ENCODE measurements around the gene RHPN2. TPM values are rescaled to one million over a fixed set of nuclear protein-coding genes. Genes with fewer than 3 reads are reported as not detected.

The RHPN2 gene
- total RNA-seq, result 0.56 and 0.66 TPM in 2 replicates

GRCh38 chr19:33064792-33065550 lies at the start of gene RHPN2:
Gene RHPN2, minus strand, starts transcription at chr19:33064888. Its CDS starts 36 bp downstream, at chr19:33064852.
- intact Hi-C loops (cut with micrococcal nuclease), result loop anchor here (1.0 to 2.0 kb wide), 2 partner anchors 16 to 92 kb away; partner anchors contain the start of genes FAAP24 and GPATCH1

- intact Hi-C loops (cut with micrococcal nuclease), result no loop called here
Measured at GRCh38 chr19:33114312-33114711, 49.6 kb upstream of the RHPN2 start.

DNA sequence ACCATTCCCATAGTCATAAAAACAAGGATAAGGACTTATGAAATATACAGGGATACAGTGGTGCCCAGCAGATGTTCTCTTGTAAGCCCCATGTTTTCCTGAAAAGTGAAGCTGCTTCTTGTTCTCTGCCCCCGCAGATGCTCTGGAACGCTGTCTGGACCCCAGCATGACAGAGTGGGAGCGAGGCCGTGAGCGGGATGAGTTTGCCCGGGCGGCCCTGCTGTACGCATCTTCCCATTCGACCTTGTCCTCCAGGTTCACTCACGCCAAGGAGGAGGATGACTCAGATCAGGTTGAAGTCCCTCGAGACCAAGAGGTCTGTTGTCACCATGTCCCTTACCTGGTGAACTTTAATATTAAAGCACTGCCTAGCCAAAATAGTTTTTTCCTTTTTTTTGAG lies 46.9 kb upstream of the RHPN2 start:
- intact Hi-C loops (cut with micrococcal nuclease), result no loop called here

- intact Hi-C loops (cut with micrococcal nuclease), result no loop called here
Measured at GRCh38 chr19:33110137-33110910, 45.6 kb upstream of the RHPN2 start.

DNA sequence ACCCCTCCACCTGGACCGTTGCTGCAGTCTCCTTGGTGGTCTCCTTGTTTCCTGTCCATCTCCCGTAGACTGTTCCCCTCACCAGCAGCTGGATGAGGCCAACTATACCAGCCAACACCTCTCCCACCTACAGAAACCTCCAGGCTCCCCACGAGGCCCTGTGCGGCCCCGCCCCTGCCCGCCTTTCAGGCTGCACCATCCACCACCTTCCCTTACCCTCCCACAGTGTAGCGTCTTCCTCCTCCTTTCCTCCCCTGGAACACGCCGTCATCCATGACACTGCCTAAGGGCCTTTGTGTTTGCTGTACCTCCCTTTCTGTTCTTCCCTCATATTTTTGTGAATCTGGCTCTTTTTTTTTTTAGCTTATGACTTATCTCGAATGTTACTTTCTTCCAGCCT lies 43.5 kb upstream of the RHPN2 start:
- intact Hi-C loops (cut with micrococcal nuclease), result no loop called here

DNA sequence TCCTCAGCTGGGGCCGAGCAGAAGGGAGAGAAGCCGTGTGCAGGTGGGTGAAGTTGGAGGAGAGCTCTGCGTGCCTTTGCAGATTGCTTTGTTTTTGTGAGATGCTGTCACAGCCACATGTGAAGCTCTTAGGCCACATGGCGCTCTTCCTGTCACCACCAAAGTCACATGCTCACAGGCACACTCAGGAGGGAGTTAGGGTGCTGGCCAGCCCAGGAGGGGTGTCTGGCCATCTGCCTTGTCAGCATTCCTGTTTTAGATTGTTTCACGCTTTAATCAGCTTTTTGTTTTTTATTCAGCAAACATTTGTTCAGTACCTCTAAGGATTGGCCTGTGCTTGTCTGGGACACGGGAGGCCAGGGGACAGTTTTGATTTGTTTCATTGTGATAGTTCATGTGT lies 38.2 kb upstream of the RHPN2 start:
- intact Hi-C loops (cut with micrococcal nuclease), result no loop called here

- intact Hi-C loops (cut with micrococcal nuclease), result no loop called here
Measured at GRCh38 chr19:33100894-33101644, 36.4 kb upstream of the RHPN2 start.

GRCh38 chr19:33098055-33098534 lies 33.4 kb upstream of the RHPN2 start:
- intact Hi-C loops (cut with micrococcal nuclease), result no loop called here

- intact Hi-C loops (cut with micrococcal nuclease), result no loop called here
Measured at GRCh38 chr19:33096005-33096404, 31.3 kb upstream of the RHPN2 start.

GRCh38 chr19:33094436-33095067 lies 29.9 kb upstream of the RHPN2 start:
- intact Hi-C loops (cut with micrococcal nuclease), result no loop called here

DNA sequence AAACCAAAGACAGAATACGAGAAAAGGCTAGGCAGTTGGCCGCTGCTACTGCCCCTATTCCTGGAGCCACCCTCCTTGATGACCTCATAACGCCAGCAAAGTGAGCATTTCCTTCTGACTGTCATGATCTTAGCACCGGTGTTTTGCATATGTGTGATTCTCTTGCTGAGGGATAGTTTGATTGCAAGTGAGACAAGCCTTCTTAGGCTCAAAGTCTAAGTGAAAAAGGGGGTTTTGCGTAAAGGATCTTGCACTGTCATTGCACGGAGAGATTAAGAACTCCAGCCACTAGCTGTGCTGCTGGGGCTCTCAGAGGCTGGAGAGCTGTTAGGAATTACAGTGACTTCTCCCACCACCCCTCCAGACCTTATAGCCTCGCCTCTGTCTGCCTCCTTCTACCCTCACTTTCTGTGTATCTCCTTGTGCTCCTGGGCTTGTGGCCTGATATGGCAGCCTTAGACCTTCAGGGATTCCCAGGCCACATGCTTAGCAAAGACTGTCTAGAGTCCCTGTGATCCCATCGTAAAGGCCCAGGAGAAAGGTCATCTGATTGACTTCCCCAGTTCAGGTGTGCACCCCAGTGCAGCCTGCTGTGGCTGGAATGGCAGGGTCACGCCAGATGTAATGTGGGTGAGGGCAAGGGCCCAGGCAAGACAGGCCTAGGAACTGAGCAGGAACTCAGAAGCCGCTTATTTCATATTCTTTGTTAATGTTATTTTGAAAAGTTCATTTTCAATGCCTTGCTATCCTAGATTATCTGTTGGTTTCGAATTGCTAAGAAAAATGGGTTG lies 28.9 kb upstream of the RHPN2 start:
- intact Hi-C loops (cut with micrococcal nuclease), result no loop called here

DNA sequence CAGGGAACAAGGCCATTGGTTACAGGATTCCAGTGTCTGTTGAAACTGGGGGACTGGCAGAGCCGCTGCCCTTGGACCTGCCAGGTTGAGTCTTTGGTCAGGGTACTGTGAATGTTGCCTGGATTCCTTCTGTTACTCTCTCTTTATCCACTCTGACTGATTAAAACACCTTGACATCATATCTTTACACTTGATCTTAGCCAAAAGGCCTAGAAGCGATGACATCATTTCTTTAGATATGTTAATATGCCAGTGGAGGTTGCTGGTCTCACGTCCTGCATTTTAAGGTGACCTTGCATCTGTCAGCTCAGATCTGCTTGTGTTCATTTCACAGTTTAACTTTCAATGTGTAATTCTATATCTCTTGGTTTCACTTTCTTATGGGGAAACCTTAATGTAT lies 25.5 kb upstream of the RHPN2 start:
- intact Hi-C loops (cut with micrococcal nuclease), result no loop called here

- intact Hi-C loops (cut with micrococcal nuclease), result no loop called here
Measured at GRCh38 chr19:33089010-33089409, 24.3 kb upstream of the RHPN2 start.

DNA sequence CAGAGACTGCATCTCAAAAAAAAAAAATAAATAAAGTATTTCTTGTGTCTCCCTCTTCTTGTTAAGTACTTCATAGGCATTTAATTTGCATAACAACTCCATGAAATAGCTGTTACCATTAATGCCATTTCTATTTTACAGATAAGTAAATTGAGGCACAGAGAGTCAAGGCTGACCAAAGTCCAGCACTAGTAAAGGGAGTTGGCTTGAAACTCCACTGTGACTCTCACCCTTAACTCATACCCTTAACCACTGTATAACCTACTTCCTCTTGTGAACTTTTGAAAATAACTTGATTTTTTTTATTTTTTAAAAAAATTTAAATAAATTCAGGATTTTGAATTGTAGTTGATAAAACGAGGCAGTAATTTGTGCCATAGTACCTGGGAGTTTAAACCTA lies 22.3 kb upstream of the RHPN2 start:
- intact Hi-C loops (cut with micrococcal nuclease), result no loop called here

DNA sequence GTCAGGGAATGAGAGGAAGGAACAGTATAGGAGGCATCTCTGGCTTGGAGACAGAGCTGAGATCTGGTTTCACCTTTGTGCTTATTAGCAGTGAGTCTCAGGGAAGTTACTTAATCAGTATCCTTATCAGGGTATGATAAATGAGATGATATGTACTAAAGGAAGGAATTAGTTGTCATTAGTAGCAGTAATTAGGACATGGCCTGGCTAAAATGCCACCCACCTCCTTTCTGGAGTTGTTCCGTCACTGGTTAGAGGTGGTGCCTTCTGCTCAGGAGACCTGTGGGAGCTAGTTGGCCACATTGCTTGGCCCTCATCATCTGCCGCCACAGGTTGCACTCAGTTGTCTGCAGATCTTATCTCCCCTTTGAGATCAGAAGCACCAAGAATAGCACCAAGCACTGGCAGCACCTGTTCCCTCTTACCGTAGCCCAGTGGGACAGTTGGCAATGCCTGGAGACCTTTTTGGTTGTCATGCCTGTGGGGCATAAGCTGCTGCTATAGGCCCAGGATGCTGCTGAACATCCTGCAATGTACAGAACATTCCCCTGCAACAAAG lies 21.0 kb upstream of the RHPN2 start:
- intact Hi-C loops (cut with micrococcal nuclease), result no loop called here

DNA sequence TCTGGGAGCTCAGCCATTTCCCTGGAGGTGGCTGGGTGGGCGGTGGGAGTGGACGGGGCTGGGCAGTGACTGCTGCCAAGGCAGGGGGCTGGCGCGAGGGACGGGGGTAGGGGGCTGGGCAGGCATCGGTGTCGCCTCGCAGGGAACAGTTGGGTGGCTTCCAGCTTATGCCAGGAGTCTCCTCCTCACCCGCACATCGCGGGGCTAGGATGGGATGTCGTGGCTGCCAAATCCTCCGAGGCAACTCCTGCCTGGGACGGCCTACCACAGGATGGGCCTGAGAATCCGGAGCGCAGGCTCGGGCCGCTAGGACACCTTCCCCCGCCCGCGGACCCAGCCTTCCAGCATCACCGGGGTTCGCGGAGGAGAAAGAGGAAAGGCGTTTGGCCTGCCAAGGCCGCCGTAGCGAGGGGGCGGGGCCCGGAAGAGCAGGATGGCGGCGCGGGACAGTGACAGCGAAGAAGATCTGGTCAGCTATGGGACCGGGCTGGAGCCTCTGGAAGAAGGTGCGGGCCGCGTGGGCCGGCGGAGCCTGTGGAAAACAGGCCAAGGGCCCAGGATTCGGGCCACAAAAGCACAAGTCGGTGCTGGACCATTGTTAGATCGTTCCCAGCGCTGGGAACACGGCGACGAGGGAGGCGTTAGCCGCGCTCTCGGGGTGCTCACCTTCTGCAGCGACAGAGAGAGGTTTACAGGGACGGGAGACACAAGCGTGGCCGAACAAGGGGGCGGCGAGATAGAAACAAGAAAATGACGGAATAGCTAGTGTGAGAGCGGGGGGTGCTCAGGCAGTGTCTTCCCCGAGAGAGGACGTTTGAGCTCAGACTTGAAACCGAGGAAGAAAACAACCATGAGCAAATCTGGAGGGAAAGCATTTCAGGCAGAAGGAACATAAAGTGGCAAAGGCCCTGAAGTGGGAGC lies 16.3 kb upstream of the RHPN2 start, which contains the start of gene GPATCH1:
Gene GPATCH1, plus strand, starts transcription at position 421 of the 921 bp plus-strand sequence. Its CDS starts 13 bp downstream, at position 434.
- intact Hi-C loops (cut with micrococcal nuclease), result loop anchor here (1.0 to 5.0 kb wide), 8 partner anchors 17 to 500 kb away; partner anchors contain the start of genes ANKRD27, CEBPG, FAAP24 and NUDT19

GRCh38 chr19:33075519-33075918 lies 10.8 kb upstream of the RHPN2 start:
- intact Hi-C loops (cut with micrococcal nuclease), result no loop called here

GRCh38 chr19:33071887-33072286 lies 7.2 kb upstream of the RHPN2 start:
- intact Hi-C loops (cut with micrococcal nuclease), result no loop called here

DNA sequence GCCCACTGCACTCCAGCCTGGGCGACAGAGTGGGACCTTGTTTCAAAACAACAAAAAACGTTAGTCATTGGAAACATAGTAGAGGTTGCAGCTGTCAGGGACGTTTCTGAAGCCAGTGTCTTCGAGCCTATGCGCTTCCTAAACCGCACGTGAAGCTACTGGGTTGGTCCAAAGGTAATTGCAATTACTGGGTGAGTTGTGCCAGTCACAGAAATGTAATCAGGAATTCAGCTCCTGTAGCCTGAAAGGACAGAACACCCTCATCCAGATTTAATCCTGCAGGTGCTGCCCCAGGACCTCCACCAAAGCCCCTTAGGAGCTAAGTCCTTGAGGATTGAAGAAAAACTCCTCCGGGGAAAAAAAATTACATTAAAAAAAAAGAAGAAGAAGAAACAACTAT lies 2.4 kb upstream of the RHPN2 start:
- intact Hi-C loops (cut with micrococcal nuclease), result no loop called here

Measured in T-helper 1 cell treated with Interleukin-12 subunit alpha and Interleukin-12 subunit beta and Interleukin-4 antibody, amounts not matched to agents 30 ng/mL and 1 ng/mL, for 36 hours (primary cell).